ENCODE measurements around the gene PUS1.
"Not testable (repeated sequence)": the region's sequence is repeated elsewhere in the genome, so short reads cannot be mapped to it uniquely, and the experiment has no call there.

PUS1 gene

DNA sequence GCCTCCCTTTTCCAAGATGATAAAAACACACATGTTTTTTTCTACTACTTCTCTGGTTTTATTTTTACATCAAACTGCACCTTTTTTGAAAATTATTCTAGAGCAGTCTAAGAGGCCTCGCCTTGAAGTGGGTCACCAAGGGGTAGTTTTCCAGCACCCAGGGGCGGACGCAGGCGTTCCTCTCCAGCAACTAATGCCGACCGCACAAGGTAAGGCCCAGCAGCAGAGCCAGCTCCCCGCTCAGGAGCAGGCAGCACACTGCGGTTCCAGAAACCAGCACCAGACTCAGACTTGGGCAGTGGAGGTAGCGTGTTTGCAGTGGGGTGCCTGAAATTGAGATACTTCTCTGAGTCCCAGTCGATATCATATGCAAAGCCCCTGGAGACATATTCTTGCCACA lies 52.3 kb downstream of the PUS1 start:
- Histone ChIP-seq H3K36me3 (ENCODE audit: control insufficient read depth in 4 of 4, insufficient read depth in 4 of 4, low read length in 3 of 4) (peaks cover 7 to 53% (median 44%) of the 10 kb centered on the region in 4 experiments), H3K9me3 (ENCODE audit: control extremely low read depth in 1 of 5, control insufficient read depth in 4 of 5, insufficient read depth in 2 of 5, low read depth in 1 of 5, low read length in 4 of 5) (no peaks in the 10 kb centered on the region), H3K4me1 (ENCODE audit: control extremely low read depth in 1 of 4, control insufficient read depth in 4 of 4, insufficient read depth in 4 of 4, low read length in 3 of 4) (peaks cover 0 to 9% (median 0%) of the 10 kb centered on the region in 4 experiments), H3K4me3 (ENCODE audit: control insufficient read depth in 1 of 7, extremely low read depth in 1 of 7, insufficient read depth in 4 of 7, low read depth in 2 of 7, low read length in 6 of 7) (no peak overlapping the region), H3K27me3 (replicated peaks in 2 of 5; ENCODE audit: control insufficient read depth in 4 of 5, insufficient read depth in 5 of 5, low read length in 4 of 5) (no peaks in the 10 kb centered on the region), H3K27ac (ENCODE audit: insufficient read depth in 1 of 2, low read depth in 1 of 2, low read length in 2 of 2, poor library complexity in 1 of 2, severe bottlenecking in 2 of 2) (no peak overlapping the region)
- WGBS (ENCODE audit: insufficient coverage) = 97% methylated on average over 9 of the region's 10 CpGs
- DNase-seq = no peak
- ChIA-PET POLR2A (no interaction called here), CTCF (no interaction called here)

DNA sequence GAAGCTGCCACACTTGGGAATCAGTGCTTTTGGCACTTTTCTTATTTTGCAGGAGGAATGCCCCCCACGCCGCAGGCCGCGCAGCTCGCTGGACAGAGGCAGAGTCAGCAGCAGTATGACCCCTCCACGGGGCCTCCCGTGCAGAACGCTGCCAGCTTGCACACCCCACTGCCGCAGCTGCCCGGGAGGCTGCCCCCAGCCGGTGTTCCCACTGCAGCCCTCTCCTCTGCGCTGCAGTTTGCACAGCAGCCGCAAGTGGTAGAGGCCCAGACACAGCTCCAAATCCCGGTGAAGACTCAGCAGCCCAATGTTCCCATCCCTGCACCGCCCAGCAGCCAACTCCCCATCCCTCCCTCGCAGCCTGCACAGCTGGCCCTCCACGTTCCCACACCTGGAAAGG lies 53.0 kb downstream of the PUS1 start:
- CTCF ChIA-PET = no interaction called here
- no peak overlapping the region for H3K27ac ChIP-seq (ENCODE audit: insufficient read depth in 1 of 2, low read depth in 1 of 2, low read length in 2 of 2, poor library complexity in 1 of 2, severe bottlenecking in 2 of 2)
- POLR2A ChIA-PET = no interaction called here
- H3K4me1 ChIP-seq (ENCODE audit: control extremely low read depth in 1 of 4, control insufficient read depth in 4 of 4, insufficient read depth in 4 of 4, low read length in 3 of 4) = peaks cover 0 to 14% (median 0%) of the 10 kb centered on the region in 4 experiments
- no peak for DNase-seq
- no peak overlapping the region for H3K4me3 ChIP-seq (ENCODE audit: control insufficient read depth in 1 of 7, extremely low read depth in 1 of 7, insufficient read depth in 4 of 7, low read depth in 2 of 7, low read length in 6 of 7)
- WGBS (ENCODE audit: insufficient coverage) = 97% methylated on average over 15 of the region's 17 CpGs
- no peaks in the 10 kb centered on the region for H3K27me3 ChIP-seq (replicated peaks in 2 of 5; ENCODE audit: control insufficient read depth in 4 of 5, insufficient read depth in 5 of 5, low read length in 4 of 5)
- no peaks in the 10 kb centered on the region for H3K9me3 ChIP-seq (ENCODE audit: control extremely low read depth in 1 of 5, control insufficient read depth in 4 of 5, insufficient read depth in 2 of 5, low read depth in 1 of 5, low read length in 4 of 5)
- peaks cover 11 to 59% (median 47%) of the 10 kb centered on the region in 4 experiments for H3K36me3 ChIP-seq (ENCODE audit: control insufficient read depth in 4 of 4, insufficient read depth in 4 of 4, low read length in 3 of 4)

DNA sequence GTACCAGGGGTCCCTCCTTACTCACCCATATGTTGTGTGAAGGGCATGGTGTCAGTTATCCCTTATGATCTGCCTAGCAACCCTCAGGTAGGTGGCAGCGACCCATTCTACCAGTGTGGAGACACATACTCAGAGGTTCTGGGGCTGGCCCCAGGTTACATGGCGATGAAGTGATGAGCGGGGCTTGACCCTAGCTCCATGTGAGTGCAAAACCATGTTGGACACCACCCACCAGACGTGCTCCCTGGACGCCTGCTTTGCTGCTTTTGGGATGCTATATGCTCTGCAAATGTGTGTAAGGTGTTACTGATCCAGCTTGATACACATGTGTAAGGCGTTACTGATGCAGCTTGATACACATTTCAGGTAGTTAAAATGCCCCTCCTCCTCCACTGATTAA lies 54.0 kb downstream of the PUS1 start:
- ChIA-PET POLR2A (interaction anchor here (0.7 kb wide), 1 partner anchor 243 kb away, joined by 3 read pairs; no protein-coding TSS in a partner anchor), CTCF (interaction anchor here (1.5 kb wide), 1 partner anchor 866 kb away, joined by 3 read pairs; no protein-coding TSS in a partner anchor)
- no peak for DNase-seq
- Histone ChIP-seq H3K27me3 (replicated peaks in 2 of 5; ENCODE audit: control insufficient read depth in 4 of 5, insufficient read depth in 5 of 5, low read length in 4 of 5) (no peaks in the 10 kb centered on the region), H3K4me3 (ENCODE audit: control insufficient read depth in 1 of 7, extremely low read depth in 1 of 7, insufficient read depth in 4 of 7, low read depth in 2 of 7, low read length in 6 of 7) (no peak overlapping the region), H3K36me3 (ENCODE audit: control insufficient read depth in 4 of 4, insufficient read depth in 4 of 4, low read length in 3 of 4) (peaks cover 18 to 66% (median 55%) of the 10 kb centered on the region in 4 experiments), H3K4me1 (ENCODE audit: control extremely low read depth in 1 of 4, control insufficient read depth in 4 of 4, insufficient read depth in 4 of 4, low read length in 3 of 4) (peaks cover 0 to 14% (median 0%) of the 10 kb centered on the region in 4 experiments), H3K9me3 (ENCODE audit: control extremely low read depth in 1 of 5, control insufficient read depth in 4 of 5, insufficient read depth in 2 of 5, low read depth in 1 of 5, low read length in 4 of 5) (no peaks in the 10 kb centered on the region), H3K27ac (ENCODE audit: insufficient read depth in 1 of 2, low read depth in 1 of 2, low read length in 2 of 2, poor library complexity in 1 of 2, severe bottlenecking in 2 of 2) (no peak overlapping the region)
- WGBS (ENCODE audit: insufficient coverage) = 100% methylated on average over 3 of the region's 6 CpGs

DNA sequence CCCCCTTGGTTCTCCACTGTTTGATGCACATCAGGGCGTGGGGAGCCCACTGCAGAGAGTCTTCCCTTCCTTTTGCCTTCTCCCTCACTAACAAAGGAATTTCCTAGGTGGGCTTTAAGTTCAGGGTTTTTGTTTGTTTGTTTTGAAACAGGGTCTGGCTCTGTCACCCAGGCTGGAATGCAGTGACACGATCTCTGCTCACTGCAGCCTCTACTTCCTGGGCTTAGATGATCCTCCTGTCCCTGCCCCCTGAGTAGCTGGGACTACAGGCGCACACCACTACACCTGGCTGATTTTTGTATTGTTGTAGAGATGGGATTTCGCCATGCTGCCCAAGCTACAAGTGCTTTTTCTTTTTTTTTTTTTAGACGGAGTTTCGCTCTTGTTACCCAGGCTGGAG lies 54.5 kb downstream of the PUS1 start:
- DNase-seq = no peak
- CTCF ChIA-PET = interaction anchor here (1.5 kb wide), 1 partner anchor 866 kb away, joined by 3 read pairs; no protein-coding TSS in a partner anchor
- peaks cover 18 to 71% (median 59%) of the 10 kb centered on the region in 4 experiments for H3K36me3 ChIP-seq (ENCODE audit: control insufficient read depth in 4 of 4, insufficient read depth in 4 of 4, low read length in 3 of 4)

DNA sequence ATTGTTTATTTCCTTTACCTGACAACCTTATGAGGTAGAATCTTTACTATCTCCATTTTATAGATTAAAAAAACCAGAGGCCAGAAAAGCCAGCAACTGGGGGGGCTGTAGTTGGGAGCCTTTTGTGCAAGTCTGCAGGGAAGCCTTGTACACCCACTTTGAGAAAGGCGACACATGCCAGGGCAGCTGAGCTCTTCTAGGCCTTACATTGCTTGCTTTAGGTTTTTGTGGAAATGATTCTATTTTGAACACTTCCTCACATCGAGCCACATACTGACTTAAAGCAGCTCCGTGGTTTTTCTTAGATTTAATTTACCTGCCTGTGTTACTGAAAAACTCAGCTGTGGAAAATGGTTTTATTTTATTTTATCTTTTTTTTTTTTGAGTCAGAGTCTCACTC lies 55.3 kb downstream of the PUS1 start:
- no peak overlapping the region for H3K4me3 ChIP-seq (ENCODE audit: control insufficient read depth in 1 of 7, extremely low read depth in 1 of 7, insufficient read depth in 4 of 7, low read depth in 2 of 7, low read length in 6 of 7)
- peaks cover 21 to 79% (median 65%) of the 10 kb centered on the region in 4 experiments for H3K36me3 ChIP-seq (ENCODE audit: control insufficient read depth in 4 of 4, insufficient read depth in 4 of 4, low read length in 3 of 4)
- no peaks in the 10 kb centered on the region for H3K9me3 ChIP-seq (ENCODE audit: control extremely low read depth in 1 of 5, control insufficient read depth in 4 of 5, insufficient read depth in 2 of 5, low read depth in 1 of 5, low read length in 4 of 5)
- no peak overlapping the region for H3K27ac ChIP-seq (ENCODE audit: insufficient read depth in 1 of 2, low read depth in 1 of 2, low read length in 2 of 2, poor library complexity in 1 of 2, severe bottlenecking in 2 of 2)
- POLR2A ChIA-PET = interaction anchor here (0.7 kb wide), 1 partner anchor 9 kb away, joined by 3 read pairs; no protein-coding TSS in a partner anchor
- no peak for DNase-seq
- CTCF ChIA-PET = interaction anchor here (1.3 to 1.5 kb wide), 2 partner anchors 11 to 867 kb away, joined by 3 read pairs; no protein-coding TSS in a partner anchor
- no CpG with 5 or more reads among the region's 3 CpGs for WGBS (ENCODE audit: insufficient coverage)
- no peaks in the 10 kb centered on the region for H3K27me3 ChIP-seq (replicated peaks in 2 of 5; ENCODE audit: control insufficient read depth in 4 of 5, insufficient read depth in 5 of 5, low read length in 4 of 5)
- peaks cover 0 to 14% (median 0%) of the 10 kb centered on the region in 4 experiments for H3K4me1 ChIP-seq (ENCODE audit: control extremely low read depth in 1 of 4, control insufficient read depth in 4 of 4, insufficient read depth in 4 of 4, low read length in 3 of 4)

More for the DNA sequence above, 54.5 kb downstream of the PUS1 start:
- H3K27ac ChIP-seq (ENCODE audit: insufficient read depth in 1 of 2, low read depth in 1 of 2, low read length in 2 of 2, poor library complexity in 1 of 2, severe bottlenecking in 2 of 2) = no peak overlapping the region
- no peak overlapping the region for H3K4me3 ChIP-seq (ENCODE audit: control insufficient read depth in 1 of 7, extremely low read depth in 1 of 7, insufficient read depth in 4 of 7, low read depth in 2 of 7, low read length in 6 of 7)
- WGBS (ENCODE audit: insufficient coverage) = 92% methylated on average over 2 of the region's 6 CpGs
- H3K9me3 ChIP-seq (ENCODE audit: control extremely low read depth in 1 of 5, control insufficient read depth in 4 of 5, insufficient read depth in 2 of 5, low read depth in 1 of 5, low read length in 4 of 5) = no peaks in the 10 kb centered on the region
- no peaks in the 10 kb centered on the region for H3K27me3 ChIP-seq (replicated peaks in 2 of 5; ENCODE audit: control insufficient read depth in 4 of 5, insufficient read depth in 5 of 5, low read length in 4 of 5)
- peaks cover 0 to 14% (median 0%) of the 10 kb centered on the region in 4 experiments for H3K4me1 ChIP-seq (ENCODE audit: control extremely low read depth in 1 of 4, control insufficient read depth in 4 of 4, insufficient read depth in 4 of 4, low read length in 3 of 4)
- POLR2A ChIA-PET = no interaction called here

DNA sequence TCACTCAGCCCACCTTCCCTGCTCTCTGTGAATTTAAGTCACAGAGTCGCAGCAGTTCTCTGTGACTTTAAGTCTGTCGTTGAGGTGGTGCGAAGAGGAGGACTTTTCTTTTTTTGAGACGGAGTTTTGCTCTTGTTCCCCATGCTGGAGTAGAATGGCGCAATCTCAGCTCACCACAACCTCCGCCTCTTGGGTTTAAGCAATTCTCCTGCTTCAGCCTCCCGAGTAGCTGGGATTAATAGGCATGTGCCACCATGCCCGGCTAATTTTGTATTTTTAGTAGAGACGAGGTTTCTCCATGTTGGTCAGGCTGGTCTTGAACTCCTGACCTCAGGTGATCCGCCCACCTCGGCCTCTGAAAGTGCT lies 56.4 kb downstream of the PUS1 start:
- H3K27ac ChIP-seq (ENCODE audit: insufficient read depth in 1 of 2, low read depth in 1 of 2, low read length in 2 of 2, poor library complexity in 1 of 2, severe bottlenecking in 2 of 2); H3K9me3 ChIP-seq (ENCODE audit: control extremely low read depth in 1 of 5, control insufficient read depth in 4 of 5, insufficient read depth in 2 of 5, low read depth in 1 of 5, low read length in 4 of 5); DNase-seq; CTCF ChIA-PET; POLR2A ChIA-PET; H3K27me3 ChIP-seq (replicated peaks in 2 of 5; ENCODE audit: control insufficient read depth in 4 of 5, insufficient read depth in 5 of 5, low read length in 4 of 5): not testable (repeated sequence)
- 100% methylated on average over 10 of the region's 11 CpGs for WGBS (ENCODE audit: insufficient coverage)
- H3K4me3 ChIP-seq (ENCODE audit: control insufficient read depth in 1 of 7, extremely low read depth in 1 of 7, insufficient read depth in 4 of 7, low read depth in 2 of 7, low read length in 6 of 7) = peak overlapping the region in 1 of 7 experiments; percentile 40
- peaks cover 23 to 82% (median 67%) of the 10 kb centered on the region in 4 experiments for H3K36me3 ChIP-seq (ENCODE audit: control insufficient read depth in 4 of 4, insufficient read depth in 4 of 4, low read length in 3 of 4)
- H3K4me1 ChIP-seq (ENCODE audit: control extremely low read depth in 1 of 4, control insufficient read depth in 4 of 4, insufficient read depth in 4 of 4, low read length in 3 of 4) = peaks cover 0 to 14% (median 0%) of the 10 kb centered on the region in 4 experiments

- no peak overlapping the region for H3K27ac ChIP-seq (ENCODE audit: insufficient read depth in 1 of 2, low read depth in 1 of 2, low read length in 2 of 2, poor library complexity in 1 of 2, severe bottlenecking in 2 of 2)
- CTCF ChIA-PET = no interaction called here
- H3K36me3 ChIP-seq (ENCODE audit: control insufficient read depth in 4 of 4, insufficient read depth in 4 of 4, low read length in 3 of 4) = peaks cover 19 to 82% (median 65%) of the 10 kb centered on the region in 4 experiments
- DNase-seq = no peak
- no peaks in the 10 kb centered on the region for H3K9me3 ChIP-seq (ENCODE audit: control extremely low read depth in 1 of 5, control insufficient read depth in 4 of 5, insufficient read depth in 2 of 5, low read depth in 1 of 5, low read length in 4 of 5)
- peaks cover 0 to 14% (median 0%) of the 10 kb centered on the region in 4 experiments for H3K4me1 ChIP-seq (ENCODE audit: control extremely low read depth in 1 of 4, control insufficient read depth in 4 of 4, insufficient read depth in 4 of 4, low read length in 3 of 4)
- over 99% methylated on average over 12 of the region's 17 CpGs for WGBS (ENCODE audit: insufficient coverage)
- no peak overlapping the region for H3K4me3 ChIP-seq (ENCODE audit: control insufficient read depth in 1 of 7, extremely low read depth in 1 of 7, insufficient read depth in 4 of 7, low read depth in 2 of 7, low read length in 6 of 7)
- no peaks in the 10 kb centered on the region for H3K27me3 ChIP-seq (replicated peaks in 2 of 5; ENCODE audit: control insufficient read depth in 4 of 5, insufficient read depth in 5 of 5, low read length in 4 of 5)
- POLR2A ChIA-PET = no interaction called here
Observed at GRCh38 chr12:131986361-131986760, 57.3 kb downstream of the PUS1 start.

All from common myeloid progenitor, CD34-positive (primary cell).